ENCODE measurements around the gene METAP1D.
"Not testable (repeated sequence)": the region's sequence is repeated elsewhere in the genome, so short reads cannot be mapped to it uniquely, and the experiment has no call there.

The METAP1D gene

DNA sequence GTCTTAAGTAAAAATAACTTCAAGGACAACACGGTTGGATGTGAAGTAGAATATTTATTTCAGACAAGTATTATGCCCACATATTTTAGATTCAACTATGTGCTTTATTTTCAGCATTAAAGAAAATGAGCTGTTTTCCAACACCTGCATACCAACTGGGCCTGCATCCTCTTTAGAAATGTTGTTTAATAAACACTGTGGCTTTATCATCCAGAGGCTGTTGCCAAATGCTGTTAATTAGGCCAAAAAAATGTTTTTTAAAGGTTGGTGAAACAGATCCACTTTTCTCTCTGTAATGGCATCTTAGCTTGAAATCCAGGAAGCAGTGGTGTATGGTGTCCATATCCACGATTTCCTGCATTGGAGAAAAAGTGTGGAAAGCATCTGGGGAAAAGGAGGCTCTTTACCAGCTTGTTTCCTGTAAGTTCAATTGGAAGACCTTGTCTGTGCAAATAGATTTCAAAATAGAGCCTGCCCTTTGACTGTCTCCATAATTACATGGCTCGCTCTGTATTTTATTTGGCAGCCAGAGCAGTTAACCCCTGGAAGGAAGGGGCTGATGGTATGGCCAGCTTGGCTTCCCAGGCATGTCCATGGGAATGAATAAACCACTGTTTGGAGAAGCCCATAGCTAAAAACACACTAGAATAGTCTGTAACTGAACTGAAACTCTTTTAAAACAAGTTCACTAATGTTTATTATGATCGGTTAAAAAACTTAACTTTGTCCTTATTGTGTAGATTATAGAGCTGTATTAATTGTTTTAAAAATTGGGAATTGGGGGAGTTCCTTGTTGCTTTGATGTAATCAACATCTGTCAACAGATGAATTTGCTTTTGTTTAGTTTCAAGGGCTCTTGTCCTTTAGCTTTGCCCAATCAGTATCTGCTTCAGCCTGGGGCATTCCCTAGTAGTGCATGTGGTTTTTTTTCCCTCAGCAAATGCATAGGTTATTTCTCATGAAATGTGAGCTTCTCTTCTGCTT is 52.5 kb downstream of the METAP1D start:
- DNase-seq (ENCODE audit: extremely low read depth, insufficient read length), result no peak

DNA sequence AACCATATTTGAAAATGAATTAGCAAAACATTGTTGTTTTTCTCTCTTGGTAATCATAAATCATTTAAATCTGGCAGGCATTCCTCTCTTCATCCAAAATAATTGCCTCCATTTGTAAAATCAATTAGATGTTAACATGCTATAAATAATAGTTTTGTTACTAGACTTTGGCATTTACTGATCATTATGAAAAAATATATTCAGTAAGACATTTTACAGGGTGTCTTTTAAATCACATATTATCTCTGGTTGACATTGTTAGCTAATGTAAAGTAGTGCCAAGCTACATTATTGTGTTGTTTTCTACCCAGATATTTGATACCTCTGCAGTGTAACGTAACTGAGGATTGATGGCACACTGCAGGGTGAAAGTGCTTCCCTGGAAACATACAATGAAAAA is 53.7 kb downstream of the METAP1D start:
- TF ChIP-seq, protein P1, sequence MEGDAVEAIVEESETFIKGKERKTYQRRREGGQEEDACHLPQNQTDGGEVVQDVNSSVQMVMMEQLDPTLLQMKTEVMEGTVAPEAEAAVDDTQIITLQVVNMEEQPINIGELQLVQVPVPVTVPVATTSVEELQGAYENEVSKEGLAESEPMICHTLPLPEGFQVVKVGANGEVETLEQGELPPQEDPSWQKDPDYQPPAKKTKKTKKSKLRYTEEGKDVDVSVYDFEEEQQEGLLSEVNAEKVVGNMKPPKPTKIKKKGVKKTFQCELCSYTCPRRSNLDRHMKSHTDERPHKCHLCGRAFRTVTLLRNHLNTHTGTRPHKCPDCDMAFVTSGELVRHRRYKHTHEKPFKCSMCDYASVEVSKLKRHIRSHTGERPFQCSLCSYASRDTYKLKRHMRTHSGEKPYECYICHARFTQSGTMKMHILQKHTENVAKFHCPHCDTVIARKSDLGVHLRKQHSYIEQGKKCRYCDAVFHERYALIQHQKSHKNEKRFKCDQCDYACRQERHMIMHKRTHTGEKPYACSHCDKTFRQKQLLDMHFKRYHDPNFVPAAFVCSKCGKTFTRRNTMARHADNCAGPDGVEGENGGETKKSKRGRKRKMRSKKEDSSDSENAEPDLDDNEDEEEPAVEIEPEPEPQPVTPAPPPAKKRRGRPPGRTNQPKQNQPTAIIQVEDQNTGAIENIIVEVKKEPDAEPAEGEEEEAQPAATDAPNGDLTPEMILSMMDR (IDR thresholded peaks at IDR 0.05; ENCODE audit: insufficient read depth, low read length, poor library complexity, severe bottlenecking), result no peak
- Histone ChIP-seq H3K27me3 (replicated peaks; ENCODE audit: control insufficient read depth, insufficient read depth, low read length) (no peaks in the 10 kb centered on the region), H3K4me3 (replicated peaks; ENCODE audit: low read depth, low read length) (no peak overlapping the region), H3K36me3 (ENCODE audit: control insufficient read depth, insufficient read depth, low read length) (no peaks in the 10 kb centered on the region)
- DNase-seq (ENCODE audit: extremely low read depth, insufficient read length), result no peak

More for the DNA sequence above, 52.5 kb downstream of the METAP1D start:
- Histone ChIP-seq H3K4me3 (replicated peaks; ENCODE audit: low read depth, low read length) (no peak overlapping the region), H3K27me3 (replicated peaks; ENCODE audit: control insufficient read depth, insufficient read depth, low read length) (no peaks in the 10 kb centered on the region), H3K36me3 (ENCODE audit: control insufficient read depth, insufficient read depth, low read length) (no peaks in the 10 kb centered on the region)
- TF ChIP-seq, protein P1 (IDR thresholded peaks at IDR 0.05; ENCODE audit: insufficient read depth, low read length, poor library complexity, severe bottlenecking), result no peak

DNA sequence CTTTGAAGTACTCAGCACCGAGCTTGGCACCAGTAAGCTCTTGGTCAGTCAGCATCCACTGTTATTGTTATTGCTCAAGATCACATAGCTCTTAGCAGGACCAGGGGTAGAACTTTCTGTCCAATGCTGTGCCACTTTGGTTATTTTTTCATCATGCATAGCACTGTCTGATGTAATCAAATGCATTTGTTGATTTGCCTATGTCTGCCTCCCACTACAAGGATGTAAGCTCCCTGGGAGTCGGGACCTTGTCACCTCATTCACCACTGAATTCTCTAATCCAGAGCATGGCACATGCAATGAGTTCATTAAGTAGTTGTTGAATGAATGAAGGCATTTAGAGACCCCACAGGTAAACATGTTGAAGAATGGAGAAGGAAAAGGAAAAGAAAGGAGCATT is 56.5 kb downstream of the METAP1D start:
- Histone ChIP-seq H3K4me3 (replicated peaks; ENCODE audit: low read depth, low read length) (no peak overlapping the region), H3K36me3 (ENCODE audit: control insufficient read depth, insufficient read depth, low read length) (no peaks in the 10 kb centered on the region), H3K27me3 (replicated peaks; ENCODE audit: control insufficient read depth, insufficient read depth, low read length) (no peaks in the 10 kb centered on the region)
- no peak for DNase-seq (ENCODE audit: extremely low read depth, insufficient read length)
- TF ChIP-seq, protein P1 (IDR thresholded peaks at IDR 0.05; ENCODE audit: insufficient read depth, low read length, poor library complexity, severe bottlenecking), result no peak

DNA sequence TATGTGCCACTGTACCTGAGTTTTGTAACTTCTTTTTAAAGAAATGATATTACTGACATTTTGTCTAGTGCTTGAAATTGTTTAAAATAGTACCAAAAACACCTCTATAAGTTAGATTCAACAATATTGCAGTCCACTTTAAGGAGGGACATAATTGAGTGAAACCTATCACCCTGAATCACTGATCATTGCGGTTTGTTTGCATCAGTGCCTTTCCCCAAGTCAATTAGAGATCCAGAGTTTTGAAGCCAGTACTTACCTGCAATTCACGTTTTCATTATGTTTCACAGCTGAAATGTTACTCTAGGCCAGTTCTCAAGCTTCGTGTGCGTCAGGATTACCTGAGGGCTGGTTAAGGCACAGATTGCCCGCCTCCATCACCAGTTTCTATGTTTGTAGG is 58.9 kb downstream of the METAP1D start:
- no peaks in the 10 kb centered on the region for H3K36me3 ChIP-seq (ENCODE audit: control insufficient read depth, insufficient read depth, low read length)
- H3K4me3 ChIP-seq (replicated peaks; ENCODE audit: low read depth, low read length), result no peak overlapping the region
- no peaks in the 10 kb centered on the region for H3K27me3 ChIP-seq (replicated peaks; ENCODE audit: control insufficient read depth, insufficient read depth, low read length)
- DNase-seq (ENCODE audit: extremely low read depth, insufficient read length), result no peak
- TF ChIP-seq, protein P1 (IDR thresholded peaks at IDR 0.05; ENCODE audit: insufficient read depth, low read length, poor library complexity, severe bottlenecking), result no peak

DNA sequence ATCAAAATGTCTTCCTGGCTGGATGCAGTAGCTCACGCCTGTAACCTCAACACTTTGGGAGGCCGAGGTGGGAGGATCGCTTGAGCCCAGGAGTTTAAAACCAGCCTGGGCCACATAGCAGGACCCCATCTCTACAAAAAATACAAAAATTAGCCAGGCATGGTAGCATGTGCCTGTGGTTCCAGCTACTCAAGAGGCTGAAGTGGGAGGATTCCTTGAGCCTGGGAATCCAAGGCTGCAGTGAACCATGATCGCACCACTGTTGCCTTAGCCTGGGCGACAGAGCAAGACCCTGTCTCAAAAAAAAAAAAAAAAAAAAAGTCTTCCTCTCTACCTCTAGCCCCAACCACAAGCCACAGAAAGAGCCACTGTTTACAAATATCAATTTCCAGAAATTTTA is 60.4 kb downstream of the METAP1D start:
- not testable (repeated sequence) for DNase-seq (ENCODE audit: extremely low read depth, insufficient read length); H3K27me3 ChIP-seq (replicated peaks; ENCODE audit: control insufficient read depth, insufficient read depth, low read length); H3K36me3 ChIP-seq (ENCODE audit: control insufficient read depth, insufficient read depth, low read length); H3K4me3 ChIP-seq (replicated peaks; ENCODE audit: low read depth, low read length)

DNA sequence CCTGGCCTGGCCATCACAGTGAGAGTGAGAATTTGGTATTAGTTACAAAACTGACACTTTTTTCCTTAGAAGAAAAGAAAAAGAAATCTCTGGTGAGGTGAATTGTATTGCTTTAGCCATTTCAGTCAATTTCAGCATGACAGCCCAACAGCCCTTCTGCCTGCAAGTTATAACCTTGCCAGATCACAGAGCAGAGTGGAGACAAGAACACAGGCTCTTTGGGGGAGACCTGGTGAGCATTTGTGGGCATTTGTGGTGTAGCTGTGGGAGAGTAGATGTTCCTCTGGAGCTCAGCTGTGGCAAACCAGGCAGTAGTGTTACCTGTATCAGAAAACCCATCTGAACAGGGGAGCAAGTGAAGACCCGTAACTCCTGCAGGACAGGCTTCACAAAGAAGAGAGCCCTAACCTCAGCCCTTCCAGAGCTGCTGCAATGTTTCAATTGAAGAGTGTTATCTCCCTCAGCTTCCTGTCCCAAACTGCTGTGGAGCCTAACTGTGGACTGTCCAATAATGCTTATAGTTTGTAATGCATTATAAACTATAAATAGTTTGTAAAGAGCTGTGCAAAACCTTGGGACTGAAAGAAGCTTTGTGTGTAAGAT is 62.8 kb downstream of the METAP1D start:
- no peaks in the 10 kb centered on the region for H3K36me3 ChIP-seq (ENCODE audit: control insufficient read depth, insufficient read depth, low read length)
- DNase-seq (ENCODE audit: extremely low read depth, insufficient read length), result no peak
- TF ChIP-seq, protein P1 (IDR thresholded peaks at IDR 0.05; ENCODE audit: insufficient read depth, low read length, poor library complexity, severe bottlenecking), result no peak
- no peak overlapping the region for H3K4me3 ChIP-seq (replicated peaks; ENCODE audit: low read depth, low read length)
- no peaks in the 10 kb centered on the region for H3K27me3 ChIP-seq (replicated peaks; ENCODE audit: control insufficient read depth, insufficient read depth, low read length)
